GM12874 (cell line): ENCODE data around the gene LTF.

Experiments used
- TF ChIP-seq, protein P1 (sequence below): IDR thresholded peaks from 2 replicates; pipeline ENCODE4 v1.5.1; 2011; ENCODE audit warnings: low read depth, mild to moderate bottlenecking, control low read depth, low read length, moderate library complexity; ENCODE audit not compliant: insufficient read depth

The LTF gene

DNA sequence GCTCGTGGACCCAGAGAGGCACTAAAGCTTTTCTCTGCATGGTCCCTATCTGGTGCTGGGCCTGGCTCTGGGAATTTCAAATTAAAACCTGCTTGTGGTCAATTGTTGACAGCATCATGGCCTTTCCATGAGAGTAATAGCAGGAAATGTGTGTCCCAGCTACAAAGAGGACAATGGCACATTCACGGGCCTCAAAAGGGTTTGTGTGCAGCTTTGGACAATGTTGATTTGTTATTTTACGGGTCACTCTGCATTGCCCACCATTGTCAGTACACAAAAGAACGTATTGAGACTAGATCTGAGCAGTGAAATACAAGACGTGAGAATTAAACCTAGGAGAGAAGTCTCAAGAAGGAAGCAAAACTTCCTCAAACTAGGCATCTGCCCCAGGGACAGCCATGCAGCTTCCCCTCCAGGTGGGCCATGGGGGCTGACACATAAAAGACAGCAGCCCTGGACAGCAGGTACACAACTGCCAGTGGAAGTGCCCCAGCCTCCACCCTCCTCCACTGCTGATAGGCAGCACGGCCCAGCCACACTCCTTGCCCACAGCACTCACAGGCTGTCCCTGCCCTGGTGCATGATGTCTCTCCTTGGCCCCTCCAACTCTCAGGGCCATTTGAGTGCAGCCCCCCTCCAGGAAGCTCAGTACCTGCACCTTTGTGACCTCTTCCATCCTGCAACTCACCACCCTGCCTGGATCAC, 15.9 kb upstream of the LTF start:
- TF ChIP-seq, protein P1, sequence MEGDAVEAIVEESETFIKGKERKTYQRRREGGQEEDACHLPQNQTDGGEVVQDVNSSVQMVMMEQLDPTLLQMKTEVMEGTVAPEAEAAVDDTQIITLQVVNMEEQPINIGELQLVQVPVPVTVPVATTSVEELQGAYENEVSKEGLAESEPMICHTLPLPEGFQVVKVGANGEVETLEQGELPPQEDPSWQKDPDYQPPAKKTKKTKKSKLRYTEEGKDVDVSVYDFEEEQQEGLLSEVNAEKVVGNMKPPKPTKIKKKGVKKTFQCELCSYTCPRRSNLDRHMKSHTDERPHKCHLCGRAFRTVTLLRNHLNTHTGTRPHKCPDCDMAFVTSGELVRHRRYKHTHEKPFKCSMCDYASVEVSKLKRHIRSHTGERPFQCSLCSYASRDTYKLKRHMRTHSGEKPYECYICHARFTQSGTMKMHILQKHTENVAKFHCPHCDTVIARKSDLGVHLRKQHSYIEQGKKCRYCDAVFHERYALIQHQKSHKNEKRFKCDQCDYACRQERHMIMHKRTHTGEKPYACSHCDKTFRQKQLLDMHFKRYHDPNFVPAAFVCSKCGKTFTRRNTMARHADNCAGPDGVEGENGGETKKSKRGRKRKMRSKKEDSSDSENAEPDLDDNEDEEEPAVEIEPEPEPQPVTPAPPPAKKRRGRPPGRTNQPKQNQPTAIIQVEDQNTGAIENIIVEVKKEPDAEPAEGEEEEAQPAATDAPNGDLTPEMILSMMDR, result no peak

GRCh38 chr3:46479696-46480095, 15.0 kb upstream of the LTF start:
- TF ChIP-seq, protein P1, result no peak

DNA sequence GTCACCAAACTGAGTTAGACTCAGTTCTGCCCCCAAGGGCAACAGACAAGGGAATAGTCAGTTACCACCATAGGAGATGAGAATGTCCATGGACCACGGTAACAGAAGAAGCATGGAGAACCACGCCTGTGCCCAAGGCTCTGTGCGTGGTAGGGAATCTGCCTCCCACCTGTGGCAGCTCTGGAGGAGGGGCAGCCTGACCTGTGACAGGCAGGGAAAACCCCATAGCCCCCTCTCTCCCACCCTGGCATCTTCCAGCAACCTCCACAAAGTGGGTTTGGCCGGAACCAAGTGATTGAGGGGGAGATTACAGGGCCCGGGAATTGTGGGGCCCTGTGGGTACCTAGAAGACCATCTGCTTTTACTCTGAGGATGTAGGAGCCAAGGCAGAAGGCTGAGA, 14.3 kb upstream of the LTF start:
- TF ChIP-seq, protein P1, result no peak

DNA sequence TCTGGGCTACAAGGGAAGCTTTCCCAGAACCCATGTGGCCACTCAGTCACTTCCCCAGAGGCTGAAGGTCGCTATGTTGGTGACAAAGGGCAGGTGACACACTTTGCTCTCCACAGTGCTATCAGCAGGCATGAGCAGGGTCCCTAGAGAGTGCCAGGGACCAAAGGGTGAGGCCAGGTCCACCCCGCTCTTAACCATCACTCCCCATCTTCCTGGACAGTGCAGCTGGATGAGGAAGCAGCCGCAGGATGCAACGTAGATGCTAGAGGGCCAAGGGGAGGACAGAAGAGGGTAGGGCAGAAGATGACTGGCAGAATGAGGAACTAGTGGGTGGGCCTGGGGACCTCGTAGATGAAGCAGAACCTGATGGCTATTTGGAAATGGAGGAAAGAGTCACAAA, 13.6 kb upstream of the LTF start:
- TF ChIP-seq, protein P1, result no peak

DNA sequence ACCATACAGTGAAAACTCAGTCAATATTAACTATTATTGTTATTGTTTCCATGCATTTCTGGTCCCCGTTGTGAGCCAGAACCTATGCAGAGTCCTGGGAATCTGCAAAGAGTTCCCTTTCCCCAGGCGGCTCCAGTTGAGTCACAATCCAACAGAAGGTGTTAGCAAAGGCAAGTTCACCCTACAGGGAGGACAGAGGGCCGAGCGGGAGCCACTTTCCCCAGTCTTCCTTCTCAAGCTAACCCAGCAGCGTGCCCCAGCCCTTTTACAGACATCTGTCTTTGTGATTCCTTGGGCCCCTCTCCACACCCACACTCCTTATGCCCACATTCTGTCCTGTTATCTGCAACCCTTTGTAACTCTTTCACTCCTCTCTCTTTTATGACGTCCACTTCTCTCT, 13.1 kb upstream of the LTF start:
- TF ChIP-seq, protein P1, result no peak

GRCh38 chr3:46477145-46477544, 12.4 kb upstream of the LTF start:
- TF ChIP-seq, protein P1, result no peak

DNA sequence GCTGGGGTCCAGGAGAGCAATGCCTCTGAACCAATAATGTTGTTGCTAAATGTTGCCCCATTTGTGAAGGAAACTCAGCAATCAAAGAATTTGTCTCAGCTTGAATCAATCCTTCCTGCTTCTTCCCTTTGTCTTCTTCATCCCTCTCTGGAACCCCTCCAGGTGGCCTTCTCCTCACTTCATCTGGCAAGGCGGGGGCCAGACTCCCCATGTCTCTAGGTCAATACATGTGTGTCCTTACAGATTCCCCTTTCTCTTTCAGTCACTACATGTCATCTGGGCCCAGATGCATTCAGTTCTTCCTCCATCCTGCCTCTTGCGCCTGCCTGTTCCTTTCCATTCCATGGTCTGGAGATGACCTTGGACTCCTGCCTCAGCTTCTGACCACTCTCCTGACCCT, 8.0 kb upstream of the LTF start:
- TF ChIP-seq, protein P1, result no peak
